ENCODE data around the gene SLC16A8.
"Not testable (repeated sequence)": the region's sequence is repeated elsewhere in the genome, so short reads cannot be mapped to it uniquely, and the experiment has no call there.

Gene SLC16A8

DNA sequence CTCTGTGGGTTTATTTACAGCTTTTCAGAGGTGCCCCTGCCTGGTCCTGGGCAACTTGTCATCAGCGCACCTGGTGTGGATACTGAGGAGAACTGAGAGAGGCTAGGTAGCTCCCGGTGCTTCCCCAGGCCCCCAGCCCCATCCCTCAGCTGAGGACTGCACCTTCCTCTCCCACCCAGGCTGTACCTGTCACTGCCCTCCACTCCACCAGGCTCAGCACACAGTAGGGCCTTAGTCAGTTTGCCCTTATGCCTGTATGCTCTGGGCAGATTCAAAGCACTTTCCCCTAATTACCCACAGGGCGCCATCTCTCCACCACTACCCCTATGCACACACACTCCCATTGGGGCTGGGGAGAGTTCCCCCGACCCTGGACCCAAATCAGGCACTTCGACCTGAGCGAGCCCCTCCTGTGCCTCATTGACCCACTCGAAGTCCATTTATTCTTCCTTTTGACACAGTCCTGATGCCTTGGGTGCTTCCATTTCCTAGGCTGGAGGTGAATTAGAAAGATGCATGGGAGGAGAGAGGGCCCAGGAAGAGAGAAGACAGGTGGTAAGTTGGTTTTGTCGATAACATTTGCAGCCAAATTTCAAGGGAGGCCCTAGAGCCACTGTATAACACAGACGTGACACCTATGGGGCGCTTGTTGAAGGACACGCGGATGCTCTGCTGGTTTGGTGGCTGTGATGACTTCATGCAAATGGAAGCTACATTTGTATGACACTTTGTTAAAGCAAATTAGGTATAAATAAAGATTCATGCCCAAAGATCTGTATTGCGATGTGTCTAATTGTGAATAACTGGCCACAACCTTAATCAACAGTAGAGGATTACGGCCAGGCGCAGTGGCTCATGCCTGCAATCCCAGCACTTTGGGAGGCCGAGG is 40.6 kb downstream of the SLC16A8 start:
- no peak for DNase-seq (ENCODE audit: low spot score)

DNA sequence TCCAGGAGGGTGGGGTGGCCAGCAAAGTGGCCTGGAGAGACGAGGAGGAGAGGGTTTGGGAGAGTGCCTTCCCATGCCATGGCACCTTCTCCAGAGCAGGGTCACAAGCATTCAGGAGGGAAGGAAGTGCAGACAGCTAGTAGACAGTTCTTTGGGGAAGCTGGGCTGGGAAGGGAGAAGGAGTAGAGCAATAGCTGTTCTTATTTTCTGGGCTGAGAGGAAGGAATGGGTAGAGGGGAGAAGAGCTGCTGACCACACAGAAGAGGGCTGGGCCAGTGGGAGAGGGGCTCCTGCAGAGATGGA is 41.5 kb downstream of the SLC16A8 start:
- no peak for DNase-seq (ENCODE audit: low spot score)

DNA sequence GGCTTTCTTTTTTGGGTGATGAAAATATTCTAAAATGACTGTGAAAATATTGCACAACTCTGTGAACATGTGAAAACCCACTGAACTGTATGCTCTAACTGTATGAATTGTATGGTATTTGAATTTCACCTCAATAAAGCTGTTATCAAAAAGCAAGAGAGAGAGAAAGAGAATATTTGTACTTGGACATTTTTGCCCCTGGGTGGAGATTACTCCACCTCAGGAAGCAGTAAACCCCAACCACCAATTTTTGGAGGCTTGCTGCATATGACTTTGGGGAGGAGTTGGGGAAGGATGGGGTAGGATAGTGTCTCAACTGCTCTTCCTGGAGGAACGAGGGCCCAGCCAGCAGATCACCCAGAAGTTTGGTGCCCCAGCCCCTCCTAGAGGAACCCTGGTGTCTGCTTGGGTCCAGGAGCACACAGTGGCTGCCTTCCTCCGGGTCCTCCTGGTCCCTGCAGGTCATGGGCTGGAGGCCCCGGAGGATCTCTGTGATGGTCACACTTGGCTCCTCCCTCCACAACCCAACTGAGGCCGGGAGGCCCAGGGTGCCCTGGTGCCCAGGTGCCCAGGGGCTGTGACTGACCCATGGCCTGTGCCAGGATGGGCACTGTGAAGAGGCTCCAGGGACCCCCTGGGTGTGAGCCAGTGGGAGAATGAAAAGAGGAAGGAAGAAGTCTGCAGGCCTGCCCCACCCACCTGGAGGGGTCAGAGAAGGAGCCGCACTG is 42.1 kb downstream of the SLC16A8 start:
- DNase-seq (ENCODE audit: low spot score) = no peak

DNA sequence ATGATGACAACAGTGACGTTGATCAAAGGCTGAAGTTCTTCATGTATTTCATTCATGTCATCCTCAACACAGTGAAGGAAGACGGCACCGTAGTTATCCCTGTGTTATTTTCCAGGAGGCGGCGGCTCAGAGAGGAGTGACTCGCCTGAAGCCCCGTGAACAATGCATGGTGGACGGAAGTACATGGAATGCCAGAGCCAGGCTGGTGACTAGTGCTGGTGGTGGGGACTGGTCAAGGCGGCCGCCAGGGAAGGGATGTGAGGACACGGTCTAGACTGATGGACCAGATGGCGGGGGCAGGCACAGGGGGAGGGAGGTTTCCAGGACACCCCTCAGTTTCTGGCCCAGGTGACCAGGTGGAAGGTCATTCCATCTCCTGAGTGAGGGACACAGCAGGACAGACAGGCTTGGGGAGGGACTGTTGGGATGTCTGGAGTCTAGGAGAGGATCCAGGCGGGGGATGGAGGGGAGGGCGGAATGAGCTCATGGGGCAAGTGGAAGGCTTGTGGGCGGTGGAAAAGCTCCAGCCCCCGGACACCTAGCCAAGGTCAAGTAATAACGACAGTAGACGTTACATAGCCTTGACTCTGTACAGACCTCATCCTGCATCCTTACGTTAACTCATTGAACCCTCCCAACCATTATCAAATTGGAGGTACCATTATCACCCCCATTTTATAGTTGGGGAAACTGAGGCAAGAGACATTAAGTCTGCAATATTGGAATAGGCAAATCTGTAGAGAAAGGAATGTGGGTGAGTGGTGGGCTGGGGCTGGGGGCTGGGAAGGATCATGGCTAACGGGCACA is 42.8 kb downstream of the SLC16A8 start:
- DNase-seq (ENCODE audit: low spot score) = no peak

DNA sequence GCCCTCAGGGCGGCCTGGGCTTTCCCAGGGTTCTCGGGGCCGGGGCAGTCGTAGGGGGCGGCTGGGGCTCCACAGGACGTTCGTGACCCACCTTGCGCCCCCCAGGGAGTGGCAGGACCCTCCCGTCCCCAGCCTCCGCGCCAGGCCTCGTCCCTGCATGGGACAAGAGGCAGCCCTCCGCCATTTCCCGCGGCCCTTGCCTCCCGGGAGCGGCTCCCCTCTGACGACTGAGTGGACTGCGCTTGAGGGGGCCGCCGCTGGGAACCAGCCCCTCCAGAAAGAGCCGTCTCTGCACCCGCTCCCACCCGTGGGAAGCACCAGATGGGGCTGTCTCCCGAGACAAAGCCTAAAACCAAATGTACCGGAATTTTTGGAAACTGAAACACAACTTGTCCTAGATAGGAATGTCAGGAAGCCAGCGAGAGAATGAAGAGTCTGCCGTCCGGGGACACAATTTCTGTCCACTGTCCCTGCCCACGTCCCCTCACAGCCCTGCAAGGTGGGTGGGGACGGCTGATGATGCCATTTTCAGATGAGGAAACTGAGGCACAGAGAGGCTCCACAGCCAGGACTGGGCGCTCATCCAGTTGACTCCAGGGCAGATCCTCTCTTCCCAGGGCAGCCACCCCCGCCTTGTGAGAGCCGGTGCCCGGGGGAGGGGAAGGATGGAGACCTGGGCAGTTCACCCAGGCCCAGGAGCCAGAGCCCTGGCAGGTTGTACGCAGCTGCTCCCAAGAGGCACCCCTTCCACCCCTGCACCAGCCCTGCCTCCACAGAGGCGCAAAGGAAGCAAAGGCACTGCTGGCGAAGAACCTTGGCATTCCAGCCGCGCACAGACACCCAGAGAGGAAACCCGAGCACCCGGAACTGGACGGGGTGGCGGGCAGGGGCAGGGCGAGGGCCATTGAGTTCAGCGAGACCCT is 44.8 kb downstream of the SLC16A8 start:
- no peak for DNase-seq (ENCODE audit: low spot score)

DNA sequence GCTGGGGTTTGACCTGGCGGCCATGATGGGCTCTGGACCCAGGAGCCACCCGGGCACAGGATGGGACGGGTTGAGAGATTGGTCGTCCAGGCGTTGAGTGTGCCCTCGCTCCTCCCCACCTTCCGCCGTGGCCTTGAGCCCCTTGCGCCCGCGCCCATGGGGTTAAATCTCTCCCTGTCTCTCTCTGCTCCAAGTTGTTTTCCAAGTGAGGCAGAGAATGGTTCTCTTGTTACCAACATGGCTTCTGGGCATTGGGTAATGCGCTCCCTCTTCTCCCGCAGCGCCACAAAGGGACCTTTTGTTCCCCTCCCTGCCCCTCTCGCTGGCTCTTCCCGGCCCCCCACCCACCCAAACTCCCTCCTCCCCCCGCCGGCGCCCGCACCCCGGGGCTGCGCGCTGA is 45.6 kb downstream of the SLC16A8 start:
- DNase-seq (ENCODE audit: low spot score) = peak; percentile 95

DNA sequence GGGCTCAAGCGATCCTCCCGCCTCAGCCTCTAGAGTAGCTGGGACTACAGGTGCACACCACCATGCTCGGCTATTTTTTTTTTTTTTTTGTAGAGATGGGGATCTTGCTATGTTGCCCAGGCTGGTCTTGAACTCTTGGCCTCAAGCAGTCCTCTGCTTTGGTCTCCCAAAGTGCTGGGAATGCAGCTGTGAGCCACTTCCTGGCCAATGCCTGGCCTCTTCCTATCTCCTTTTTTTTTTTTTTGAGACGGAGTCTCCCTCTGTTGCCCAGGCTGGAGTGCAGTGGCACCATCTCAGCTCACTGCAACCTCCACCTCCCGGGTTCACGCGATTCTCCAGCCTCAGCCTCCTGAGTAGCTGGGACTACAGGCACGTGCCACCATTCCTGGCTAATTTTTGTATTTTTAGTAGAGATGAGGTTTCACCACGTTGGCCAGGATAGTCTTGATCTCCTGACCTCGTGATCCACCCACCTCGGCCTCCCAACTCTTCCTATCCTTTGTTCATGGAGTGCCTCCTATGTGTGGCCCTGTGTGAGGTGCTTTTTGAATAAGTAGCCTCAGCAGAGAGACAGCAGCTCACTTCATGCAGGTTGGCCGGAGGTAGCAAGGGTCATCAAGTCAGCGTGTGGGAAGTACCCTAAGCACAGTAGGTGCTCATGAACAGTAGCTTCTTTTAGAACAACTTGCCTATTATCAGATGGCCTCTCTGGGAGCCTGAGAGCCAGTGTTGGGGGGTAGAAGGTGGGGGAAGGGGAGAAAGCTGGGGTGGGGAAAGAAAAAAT is 46.4 kb downstream of the SLC16A8 start:
- not testable (repeated sequence) for DNase-seq (ENCODE audit: low spot score)

DNA sequence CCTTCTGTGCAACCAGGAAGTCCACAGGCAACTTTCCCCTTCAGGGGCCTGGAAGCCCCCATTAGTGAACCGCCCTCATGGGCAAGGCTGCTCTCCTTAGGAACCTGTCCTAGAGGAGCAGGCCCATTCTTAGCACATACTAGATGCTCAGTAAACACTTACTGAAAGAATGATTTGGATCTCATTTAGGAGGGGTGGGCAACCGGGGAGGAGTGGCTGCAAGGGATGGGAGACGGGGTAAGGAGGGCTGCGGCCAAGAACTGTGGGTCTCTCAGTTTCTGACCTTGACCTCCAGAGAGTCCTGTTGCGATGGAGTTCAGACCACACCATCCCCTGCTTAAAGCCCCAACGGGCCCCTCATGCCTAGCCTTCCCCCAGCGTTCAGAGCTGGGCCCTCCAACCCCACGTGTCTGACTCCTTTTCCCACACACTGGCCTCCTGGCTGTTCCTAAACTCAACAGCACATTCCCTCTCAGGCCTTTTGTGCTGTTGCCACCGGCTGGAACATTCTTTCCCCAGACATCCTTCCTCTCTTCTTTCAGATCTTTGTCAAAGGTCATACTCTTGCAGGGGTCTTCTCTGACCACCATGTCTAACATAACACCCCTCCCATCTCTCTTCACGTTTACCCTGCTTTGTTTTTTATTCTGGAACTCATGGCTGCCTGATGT is 47.5 kb downstream of the SLC16A8 start:
- DNase-seq (ENCODE audit: low spot score) = no peak

DNA sequence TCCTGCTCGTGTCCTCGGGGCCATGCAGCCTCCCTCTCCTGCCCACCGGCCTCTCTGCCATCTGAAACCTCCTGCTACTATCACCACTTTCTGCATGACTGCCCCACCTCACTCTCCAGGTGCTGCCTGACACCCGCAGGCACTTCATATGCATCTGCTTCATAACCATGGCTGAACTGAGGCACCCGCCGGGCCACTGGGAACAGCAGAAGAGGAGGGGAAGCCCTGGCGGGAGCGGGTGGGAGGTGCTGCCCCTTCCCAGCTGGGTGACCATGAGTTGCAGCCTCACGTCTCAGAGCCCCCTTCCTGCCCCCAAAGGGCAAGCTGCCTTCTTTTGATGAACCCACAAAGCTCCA is 48.5 kb downstream of the SLC16A8 start:
- DNase-seq (ENCODE audit: low spot score) = no peak

DNA sequence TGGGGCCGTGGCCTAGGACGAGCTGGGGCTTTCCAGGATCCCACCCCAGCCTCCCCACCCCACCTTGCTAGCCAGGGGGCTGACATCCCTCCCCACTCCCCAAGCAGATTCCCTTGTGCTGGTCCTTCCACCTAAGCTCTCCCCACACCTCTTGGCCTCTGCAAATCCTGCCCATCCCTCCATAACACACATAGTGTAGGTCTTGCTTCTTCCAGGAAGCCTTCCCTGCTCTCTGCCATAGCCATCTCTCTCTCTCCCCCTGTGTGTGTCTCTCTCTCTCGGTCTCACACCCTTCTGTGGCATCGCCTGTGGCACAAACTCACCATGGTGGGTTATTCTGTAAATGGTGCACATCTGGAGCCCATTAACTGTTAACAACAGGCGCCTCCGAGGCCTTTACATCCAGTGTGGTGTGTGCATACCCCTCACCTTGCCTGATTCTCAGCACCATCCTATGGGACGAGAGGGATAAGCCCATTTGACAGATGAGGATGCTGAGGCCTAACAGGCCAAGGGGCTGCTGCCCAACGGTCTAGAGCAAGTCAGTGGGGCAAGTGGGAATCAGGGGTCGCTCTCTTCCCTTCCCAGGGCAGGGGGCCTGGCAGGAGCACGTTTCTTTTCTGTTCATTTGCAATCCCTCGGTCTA is 49.0 kb downstream of the SLC16A8 start:
- DNase-seq (ENCODE audit: low spot score) = no peak

DNA sequence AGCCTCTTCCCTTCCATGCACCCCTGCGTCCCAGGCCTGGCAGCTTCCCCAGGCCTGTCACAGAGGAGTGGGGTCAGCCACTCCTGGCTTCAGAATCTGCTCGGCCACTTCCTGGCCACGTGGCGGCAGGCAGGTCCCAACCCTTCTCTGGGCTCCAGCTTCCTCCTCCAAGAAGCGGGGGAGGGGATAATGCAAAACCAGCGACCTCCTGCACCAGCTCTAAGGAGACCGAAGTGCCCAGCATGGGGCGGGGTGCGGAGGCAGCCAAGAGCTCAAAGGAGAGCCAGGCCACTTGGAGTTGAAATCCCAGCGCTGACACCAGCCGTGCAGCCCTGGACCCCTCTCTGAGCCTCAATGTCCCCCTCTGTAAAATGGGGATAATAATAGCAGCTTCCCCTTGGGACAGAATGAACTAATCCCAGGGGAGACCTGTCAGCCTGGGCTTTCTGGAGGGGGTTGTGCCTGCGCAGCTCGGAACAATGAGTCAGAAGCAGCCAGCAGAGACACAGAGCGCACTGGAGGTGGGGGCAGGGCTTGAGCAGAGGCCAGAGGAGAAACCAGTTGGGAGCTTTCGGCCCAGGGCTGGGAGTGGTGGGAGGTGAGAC is 49.6 kb downstream of the SLC16A8 start:
- peak; percentile 91 for DNase-seq (ENCODE audit: low spot score)

DNA sequence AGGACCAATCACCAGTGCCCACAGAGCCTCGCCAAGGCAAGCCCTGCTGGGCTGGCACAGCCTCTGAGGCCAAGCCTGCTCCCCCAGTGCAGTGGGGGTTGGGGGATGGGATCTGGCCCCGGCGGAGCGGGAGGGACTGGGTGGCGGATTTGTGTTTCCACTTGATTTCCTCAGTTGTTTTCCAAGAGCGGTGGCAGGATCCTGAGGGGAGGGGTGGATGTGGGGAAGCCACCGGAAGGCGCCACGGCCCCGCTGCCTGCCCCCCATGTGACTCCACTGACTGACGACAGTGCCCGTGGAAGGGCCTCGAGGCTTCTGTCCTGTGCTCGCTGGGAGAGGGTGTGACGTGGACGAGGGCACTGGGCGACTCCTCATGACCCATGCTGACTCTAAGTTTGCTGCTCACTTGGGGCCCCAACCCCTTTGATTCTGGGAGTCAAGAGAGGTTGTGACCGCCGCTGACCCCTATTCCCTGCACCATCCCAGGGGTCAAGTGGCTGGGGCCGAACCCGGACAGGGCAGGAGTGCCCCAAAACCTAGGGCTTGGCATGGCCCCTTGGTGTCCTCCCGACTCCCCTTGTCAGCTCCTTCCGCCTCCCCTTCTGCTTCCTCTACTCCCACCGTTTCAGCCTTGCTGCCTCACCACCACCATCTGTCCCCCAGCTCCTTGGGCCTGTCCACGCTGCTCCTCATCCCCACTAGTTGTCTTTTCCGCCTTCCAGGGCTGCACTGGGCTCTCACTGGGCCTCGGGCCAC is 50.3 kb downstream of the SLC16A8 start:
- peak; percentile 95 for DNase-seq (ENCODE audit: low spot score)

DNA sequence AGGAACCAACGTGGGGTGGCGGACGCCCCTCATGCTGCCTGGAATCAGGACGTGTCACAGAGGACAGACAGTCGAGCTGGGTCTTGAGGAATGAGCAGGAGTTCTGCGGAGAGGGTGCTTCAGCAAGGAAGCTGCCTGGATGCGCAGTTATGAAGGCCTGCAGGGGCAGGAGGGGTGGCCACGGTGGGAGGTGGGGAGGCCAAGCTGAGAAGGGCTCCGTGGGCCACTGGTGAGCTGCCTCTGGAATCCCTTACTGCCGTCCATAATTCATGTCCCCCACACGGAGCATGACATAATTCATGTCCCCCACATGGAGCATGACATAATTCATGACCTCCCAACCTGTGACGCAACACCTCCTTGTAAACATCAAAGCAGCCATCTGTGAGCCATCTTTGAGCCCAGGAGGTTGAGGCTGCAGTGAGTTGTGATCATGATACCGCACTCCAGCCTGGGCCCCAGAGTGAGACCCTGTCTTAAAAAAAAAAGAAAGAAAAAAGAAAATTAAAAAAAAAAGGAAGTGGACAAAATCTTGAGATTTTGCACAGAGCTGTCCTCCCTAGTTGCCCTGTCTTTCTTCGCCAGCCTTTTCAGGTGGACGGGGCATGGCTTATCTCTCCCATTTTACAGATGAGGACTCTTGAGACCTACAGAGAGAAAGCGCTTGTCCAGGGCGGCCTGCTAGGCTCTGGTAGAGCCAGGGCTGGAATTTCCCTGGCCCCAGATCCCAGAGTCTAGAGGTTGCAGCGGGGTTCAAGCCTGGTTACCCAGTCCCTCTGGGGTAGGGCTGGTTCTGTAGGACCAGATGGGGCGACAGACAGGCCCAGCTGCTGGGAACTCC is 51.1 kb downstream of the SLC16A8 start:
- no peak for DNase-seq (ENCODE audit: low spot score)

DNA sequence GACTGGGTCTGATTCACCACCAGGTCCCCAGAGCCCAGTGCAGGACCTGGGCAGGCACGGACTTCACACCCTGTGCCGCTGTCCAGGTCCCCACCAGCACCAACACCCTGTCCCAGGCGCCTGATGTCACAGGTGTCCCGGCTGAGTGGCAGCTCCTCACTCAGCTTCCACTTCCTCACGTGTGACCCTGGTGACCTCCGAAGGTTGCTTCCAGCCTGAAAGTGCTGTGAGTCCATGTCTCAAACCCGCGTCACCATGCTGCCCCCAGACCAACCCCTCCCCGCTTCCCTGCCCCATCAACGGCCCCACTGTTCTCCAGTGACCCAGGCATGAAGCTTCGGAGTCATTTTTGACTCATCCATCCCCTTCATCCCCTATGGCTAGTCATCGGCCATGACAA is 52.5 kb downstream of the SLC16A8 start:
- no peak for DNase-seq (ENCODE audit: low spot score)

DNA sequence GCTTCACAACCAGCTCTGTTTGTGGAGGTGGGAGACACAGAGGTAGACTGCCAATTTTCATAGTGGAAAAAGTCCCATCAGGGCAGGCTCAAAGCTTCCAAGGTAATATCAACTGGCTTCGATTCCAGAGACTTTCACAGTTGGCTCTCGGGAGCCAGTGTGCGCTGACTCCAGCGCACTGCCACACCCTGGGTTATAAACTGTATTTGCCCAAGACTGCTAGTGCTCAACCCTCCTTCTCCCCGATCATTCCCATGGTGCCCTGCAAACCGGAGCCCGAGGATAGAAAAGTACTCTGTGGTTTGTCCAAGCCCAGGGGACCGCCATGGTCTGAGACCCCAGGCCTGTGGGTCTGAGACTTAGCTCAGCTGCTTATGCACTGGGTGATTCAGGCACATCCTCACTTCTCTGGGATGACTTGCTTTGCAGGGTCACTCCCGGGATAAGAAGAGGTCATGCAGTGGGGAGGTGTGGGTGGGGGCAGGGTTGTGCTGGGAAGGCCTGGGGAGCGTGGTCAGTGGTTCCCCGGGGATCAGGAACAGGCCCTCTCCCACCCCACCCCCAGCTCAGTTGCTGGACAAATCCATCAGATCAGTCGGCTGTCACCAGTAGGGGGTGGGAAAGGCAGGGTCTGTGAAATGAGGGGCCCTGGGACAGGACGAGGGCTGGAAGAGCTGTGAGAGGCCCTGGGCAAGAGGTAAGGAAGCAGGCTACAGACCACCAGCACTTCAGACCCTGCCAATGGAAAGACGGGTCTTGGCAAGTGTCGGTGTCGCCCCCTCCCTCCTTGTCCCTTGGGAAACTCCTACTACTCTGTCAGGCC is 53.5 kb downstream of the SLC16A8 start:
- DNase-seq (ENCODE audit: low spot score) = no peak

DNA sequence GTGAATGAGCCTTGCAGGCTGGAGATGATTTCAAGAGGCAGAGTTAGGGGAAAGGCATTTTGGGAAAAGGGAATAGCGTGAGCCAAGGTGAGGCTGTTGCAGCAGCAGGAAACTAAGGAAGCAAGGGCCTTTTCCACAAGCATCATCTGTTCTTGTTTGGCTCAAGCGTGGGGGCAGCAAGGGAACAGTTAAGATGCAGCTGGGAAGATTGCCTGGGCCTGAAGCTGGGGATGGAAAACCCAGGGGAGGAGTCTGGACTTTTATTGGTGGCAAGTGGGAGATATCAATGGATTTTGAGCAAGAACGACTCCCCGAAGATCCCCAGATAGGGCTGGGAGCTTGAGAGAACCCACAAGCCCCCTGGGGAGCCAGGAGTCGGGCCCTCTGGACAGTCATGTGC is 54.1 kb downstream of the SLC16A8 start:
- DNase-seq (ENCODE audit: low spot score) = no peak

DNA sequence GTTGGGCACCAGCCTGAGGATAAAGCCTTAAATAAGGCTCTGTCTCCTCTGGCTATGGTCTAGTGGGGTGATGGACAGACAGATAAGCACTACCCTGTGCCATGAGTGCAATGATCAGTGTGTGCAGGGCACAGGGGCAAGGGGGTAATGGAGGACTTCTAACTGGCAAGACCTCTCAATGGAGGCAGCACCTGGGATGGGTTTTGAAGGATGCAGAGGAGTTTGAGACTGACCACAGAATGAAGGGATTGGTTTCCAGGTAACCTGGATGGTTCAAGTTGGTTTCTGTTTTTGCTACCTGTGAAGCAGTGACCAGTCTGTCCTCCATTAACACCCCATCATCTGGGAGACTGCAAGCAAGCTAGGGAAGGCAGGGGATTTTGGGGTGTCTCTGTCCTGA is 54.6 kb downstream of the SLC16A8 start:
- DNase-seq (ENCODE audit: low spot score) = no peak
